Inflammatory macrophage (primary cell): Measurements from ENCODE around the gene SPATA31A7.
"Not testable (repeated sequence)": the region's sequence is repeated elsewhere in the genome, so short reads cannot be mapped to it uniquely, and the experiment has no call there.

Experiments used
- DNase-seq, 2 donors: peaks; one replicate each; pipeline ENCODE4 v3.0.0-alpha.2; 2020 to 2022
- total RNA-seq, 18 experiments: gene quantifications; one replicate each; lab custom pipeline; 2026; ENCODE audit warnings: mixed read lengths in 6 of 18, inconsistent platforms in 2 of 18; lab: John Stamatoyannopoulos, UW

SPATA31A7 gene
- total RNA-seq, result 0 to 0.10 (median 0) reads per million in 18 experiments

GRCh38 chr9:61189736-61190135 is at the start of gene SPATA31A7:
SPATA31A7 (plus strand) TSS chr9:61190036; CDS start chr9:61190065, 29 bp downstream.
- not testable (repeated sequence) for DNase-seq

- not testable (repeated sequence) for DNase-seq
Observed at GRCh38 chr9:61226438-61226837, 36.6 kb downstream of the SPATA31A7 start.
